Aorta (tissue), 5 donors: ENCODE results near the gene HHEX. TPM values are rescaled to one million over a fixed set of nuclear protein-coding genes. Genes with fewer than 3 reads are reported as not detected.
"Not testable (repeated sequence)": the region's sequence is repeated elsewhere in the genome, so short reads cannot be mapped to it uniquely, and the experiment has no call there.

Experiments used
- ATAC-seq: fragments of 200-7000 bp; cut with Tn5 transposase; one replicate; pipeline ENCODE4 v1.9.1; 2022; ENCODE audit warnings: moderate library complexity; ENCODE audit not compliant: low FRiP score
- DNase-seq, 2 donors: peaks; one replicate each; pipeline ENCODE4 v3.0.0-alpha.2; 2020
- H3K27ac ChIP-seq, 2 donors: one replicate each; pipeline ENCODE4 v1.5.1; 2013; ENCODE audit warnings: low read length in 2 of 2, mild to moderate bottlenecking in 2 of 2, moderate library complexity in 2 of 2, control low read depth in 1 of 2, inconsistent platforms in 1 of 2, low read depth in 1 of 2
- H3K27me3 ChIP-seq, 2 donors: one replicate each; pipeline ENCODE4 v1.6.1; 2013; ENCODE audit warnings: control low read depth in 1 of 2, low read length in 1 of 2, mild to moderate bottlenecking in 1 of 2, moderate library complexity in 1 of 2; ENCODE audit not compliant: insufficient read depth in 2 of 2, control insufficient read depth in 1 of 2
- H3K36me3 ChIP-seq, 2 donors: one replicate each; pipeline ENCODE4 v1.6.1; 2013; ENCODE audit warnings: control low read depth in 1 of 2, low read length in 1 of 2, mild to moderate bottlenecking in 1 of 2; ENCODE audit not compliant: insufficient read depth in 2 of 2, control insufficient read depth in 1 of 2
- H3K4me1 ChIP-seq, 2 donors: one replicate each; pipeline ENCODE4 v1.6.1; 2013; ENCODE audit warnings: low read length in 2 of 2, control low read depth in 1 of 2, mild to moderate bottlenecking in 1 of 2, moderate library complexity in 1 of 2; ENCODE audit not compliant: insufficient read depth in 2 of 2, control insufficient read depth in 1 of 2
- H3K4me3 ChIP-seq, 2 donors: one replicate each; pipeline ENCODE4 v1.5.1; 2013; ENCODE audit warnings: low read length in 2 of 2, control low read depth in 1 of 2, mild to moderate bottlenecking in 1 of 2
- H3K9me3 ChIP-seq: one replicate; pipeline ENCODE4 v1.6.1; 2013; ENCODE audit warnings: mild to moderate bottlenecking, low read length; ENCODE audit not compliant: control insufficient read depth
- WGBS, 2 donors: extraction: QIAGEN DNeasy Blood & Tissue Kit; methylation state at CpG; one replicate each; pipeline ENCODE4 v1.1.7; 2013; 5-methylcytosine and 5-hydroxymethylcytosine counted together
- intact Hi-C, 2 donors: fragments of 100-400 bp; cut with DNase I; formaldehyde crosslinking; loops; one replicate each; pipeline versions ENCODE4 v1.14.2 to v1.15.0; 2022
- polyA plus RNA-seq, 2 donors: library from polyadenylated mRNA; stranded (reverse); fragments of 200-250 nt; gene quantifications; one replicate each; pipeline ENCODE4 v1.2.3, GENCODE V29; 2013
- total RNA-seq, 2 donors: library from RNA; stranded (reverse); fragmentation: NEBNext Ultra II Directional; extraction: Animal tissue kit (Norgen Biotek cat#: 25700); gene quantifications; one replicate each; pipeline ENCODE4 v1.2.1, GENCODE V29; 2021
- donor health status: healthy with polysubstance abuse.
- donor health status: Bipolar disorder and iron deficiency.
- donor health status: DM: no; HTN: no; CAD: no.
- donor health status: DM: no; HTN: no; CAD: no.
- donor health status: DM: yes; HTN: yes; CAD: no.

The HHEX gene
- total and polyA plus RNA-seq, 4 donors, result 4.5 to 22.7 (median 8.9) TPM

DNA sequence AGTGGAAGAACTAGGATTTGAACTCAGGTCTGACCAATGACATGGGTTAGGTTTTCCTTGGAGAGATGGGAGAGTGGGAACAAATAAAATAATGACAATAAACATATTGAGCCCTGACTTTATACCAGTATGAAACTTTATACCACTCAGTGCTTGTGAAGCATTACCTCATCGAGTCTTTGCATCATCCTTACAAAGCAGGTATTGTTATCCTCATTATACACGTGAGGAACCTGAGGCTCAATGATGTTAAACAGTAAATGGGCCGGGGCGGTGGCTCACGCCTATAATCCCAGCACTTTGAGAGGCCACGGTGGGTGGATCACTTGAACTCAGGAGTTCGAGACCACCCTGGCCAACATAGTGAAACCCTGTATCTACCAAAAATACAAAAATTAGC is 47.7 kb downstream of the HHEX start:
- Histone ChIP-seq H3K27me3 (no peaks in the 10 kb centered on the region), H3K4me1 (no peaks in the 10 kb centered on the region), H3K9me3 (no peaks in the 10 kb centered on the region), H3K36me3 (no peaks in the 10 kb centered on the region), H3K4me3 (no peak overlapping the region), H3K27ac (no peak overlapping the region)
- intact Hi-C loops, result no loop called here
- ATAC-seq, result no peak
- DNase-seq, result no peak
- 93% methylated on average over 7 of the region's 7 CpGs for WGBS, 2 donors

DNA sequence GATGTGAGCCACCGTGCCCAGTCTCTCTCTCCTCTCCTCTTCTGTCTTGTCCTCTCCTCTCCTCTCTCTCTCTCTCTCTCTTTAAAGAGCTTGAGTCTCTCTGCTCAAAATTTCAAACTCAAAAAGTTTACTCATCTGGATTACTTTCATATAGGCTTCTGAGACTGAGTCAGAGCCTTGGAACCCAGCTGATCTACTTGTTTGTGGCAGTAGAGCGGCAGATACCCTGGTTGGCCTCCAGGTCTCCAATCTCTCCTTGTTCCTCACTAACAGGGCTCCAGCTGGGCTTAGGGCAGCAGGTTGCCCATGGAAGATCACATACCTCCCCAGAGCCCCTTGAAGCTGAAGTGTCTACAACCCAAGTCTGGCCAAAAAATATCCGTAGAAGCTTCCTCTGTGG is 51.0 kb downstream of the HHEX start:
- 92 to 94% methylated on average over 3 of the region's 3 CpGs for WGBS, 2 donors
- no peaks in the 10 kb centered on the region for H3K36me3 ChIP-seq
- no peaks in the 10 kb centered on the region for H3K27me3 ChIP-seq
- ATAC-seq (no peak), DNase-seq (no peak)
- intact Hi-C loops, result no loop called here
- no peaks in the 10 kb centered on the region for H3K9me3 ChIP-seq
- no peak overlapping the region for H3K27ac ChIP-seq
- H3K4me1 ChIP-seq, result no peaks in the 10 kb centered on the region
- H3K4me3 ChIP-seq, result no peak overlapping the region

DNA sequence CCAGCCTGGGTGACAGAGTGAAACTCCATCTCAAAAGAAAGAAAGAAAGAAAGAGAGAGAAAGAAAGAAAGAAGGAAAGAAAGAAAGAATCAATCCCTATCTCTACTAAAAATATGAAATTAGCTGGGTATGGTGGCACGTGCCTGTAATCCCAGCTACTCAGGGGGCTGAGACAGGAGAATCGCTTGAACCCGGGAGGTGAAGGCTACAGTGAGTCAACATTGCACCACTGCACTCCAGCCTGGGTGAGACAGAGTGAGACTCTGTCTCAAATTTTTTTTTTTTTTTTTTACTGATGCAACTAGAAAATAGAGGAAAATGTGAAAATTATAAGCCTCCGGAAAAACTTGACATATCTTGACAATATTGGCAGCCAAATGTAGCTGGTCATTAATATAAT is 52.0 kb downstream of the HHEX start:
- H3K4me1 ChIP-seq, DNase-seq, H3K27ac ChIP-seq, intact Hi-C loops, H3K4me3 ChIP-seq, H3K36me3 ChIP-seq, H3K27me3 ChIP-seq, H3K9me3 ChIP-seq, ATAC-seq: not testable (repeated sequence)
- WGBS, 2 donors, result 90 to 92% methylated on average over 4 of the region's 4 CpGs

DNA sequence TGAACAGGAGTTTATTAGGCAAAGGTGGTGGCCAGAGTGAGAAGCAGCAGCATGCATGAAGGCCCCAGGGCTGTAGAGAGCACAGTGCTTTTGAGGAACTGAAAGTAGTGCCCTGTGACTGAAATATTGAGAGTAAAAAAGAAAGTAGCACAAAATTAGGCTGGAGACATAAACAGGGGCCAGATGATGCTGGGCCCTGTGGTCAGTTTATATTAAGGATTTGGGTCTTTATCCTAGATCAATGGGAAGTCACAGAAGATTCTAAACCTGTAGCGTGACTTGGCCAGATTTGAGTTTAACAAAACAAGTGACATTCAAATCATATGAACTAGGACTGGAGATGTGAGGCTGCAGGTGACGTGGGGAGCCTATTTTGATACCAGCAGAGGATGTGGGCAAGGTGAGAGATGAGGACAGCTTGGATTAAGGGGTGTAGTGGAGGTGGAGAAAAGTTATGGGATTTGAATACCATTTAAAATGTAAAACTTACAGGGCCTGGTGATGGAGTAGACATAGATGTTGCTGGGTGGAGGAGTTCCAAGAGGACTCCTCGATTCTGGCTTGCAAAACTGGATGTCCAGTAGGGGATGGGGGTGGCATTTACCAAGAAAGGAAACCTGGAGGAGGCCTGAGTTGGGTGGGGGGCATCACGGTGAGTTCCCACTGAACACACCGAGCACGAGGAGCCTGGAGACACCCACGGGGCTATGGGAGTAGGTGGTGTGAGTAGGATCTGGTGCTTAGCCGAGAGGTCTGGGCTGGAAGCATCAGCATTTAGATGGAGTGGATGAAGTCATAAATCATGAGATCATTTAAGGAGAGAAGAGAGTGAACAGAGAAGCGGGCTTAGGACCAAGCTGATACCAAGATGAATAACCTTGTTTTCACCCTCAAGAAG is 52.8 kb downstream of the HHEX start:
- ATAC-seq, result no peak
- Histone ChIP-seq H3K4me3 (no peak overlapping the region), H3K27me3 (no peaks in the 10 kb centered on the region), H3K4me1 (no peaks in the 10 kb centered on the region), H3K9me3 (no peaks in the 10 kb centered on the region), H3K27ac (no peak overlapping the region), H3K36me3 (no peaks in the 10 kb centered on the region)
- 89 to 91% methylated on average over 9 of the region's 9 CpGs for WGBS, 2 donors
- no peak for DNase-seq
- intact Hi-C loops, result no loop called here

Other genes starting within 250 kb of the HHEX start
- 10 to 100 TPM; 33.1 to 42.3 TPM for gene IDE, start 115.9 kb upstream of the HHEX start, total RNA-seq
- gene IDE, start 115.9 kb upstream of the HHEX start, polyA plus RNA-seq, result 1 to 10 TPM; 8.8 to 8.9 TPM
- 1 to 10 TPM in 1 of 2 donors, under 1 TPM in 1; 0.65 to 1.7 TPM for gene KIF11, start 96.8 kb upstream of the HHEX start, total RNA-seq
- under 1 TPM; 0.23 to 0.88 TPM for gene KIF11, start 96.8 kb upstream of the HHEX start, polyA plus RNA-seq
- gene EXOC6, start 158.6 kb downstream of the HHEX start, total RNA-seq, result 10 to 100 TPM; 16.2 to 17.6 TPM
- 1 to 10 TPM; 3.0 to 4.8 TPM for gene EXOC6, start 158.6 kb downstream of the HHEX start, polyA plus RNA-seq